NCI-H2196 (cell line): ENCODE data around the gene KRT7.
"Not testable (repeated sequence)": the region's sequence is repeated elsewhere in the genome, so short reads cannot be mapped to it uniquely, and the experiment has no call there.

Source experiments
- DNase-seq: peaks from one replicate; lab custom pipeline; 2025; ENCODE audit not compliant: unreplicated experiment; lab: John Stamatoyannopoulos, UW

KRT7 gene

GRCh38 chr12:52229836-52230343 lies 3.2 kb upstream of the KRT7 start:
- no peak for DNase-seq

- DNase-seq, result no peak
Observed at GRCh38 chr12:52230364-52231281, 2.4 kb upstream of the KRT7 start.

DNA sequence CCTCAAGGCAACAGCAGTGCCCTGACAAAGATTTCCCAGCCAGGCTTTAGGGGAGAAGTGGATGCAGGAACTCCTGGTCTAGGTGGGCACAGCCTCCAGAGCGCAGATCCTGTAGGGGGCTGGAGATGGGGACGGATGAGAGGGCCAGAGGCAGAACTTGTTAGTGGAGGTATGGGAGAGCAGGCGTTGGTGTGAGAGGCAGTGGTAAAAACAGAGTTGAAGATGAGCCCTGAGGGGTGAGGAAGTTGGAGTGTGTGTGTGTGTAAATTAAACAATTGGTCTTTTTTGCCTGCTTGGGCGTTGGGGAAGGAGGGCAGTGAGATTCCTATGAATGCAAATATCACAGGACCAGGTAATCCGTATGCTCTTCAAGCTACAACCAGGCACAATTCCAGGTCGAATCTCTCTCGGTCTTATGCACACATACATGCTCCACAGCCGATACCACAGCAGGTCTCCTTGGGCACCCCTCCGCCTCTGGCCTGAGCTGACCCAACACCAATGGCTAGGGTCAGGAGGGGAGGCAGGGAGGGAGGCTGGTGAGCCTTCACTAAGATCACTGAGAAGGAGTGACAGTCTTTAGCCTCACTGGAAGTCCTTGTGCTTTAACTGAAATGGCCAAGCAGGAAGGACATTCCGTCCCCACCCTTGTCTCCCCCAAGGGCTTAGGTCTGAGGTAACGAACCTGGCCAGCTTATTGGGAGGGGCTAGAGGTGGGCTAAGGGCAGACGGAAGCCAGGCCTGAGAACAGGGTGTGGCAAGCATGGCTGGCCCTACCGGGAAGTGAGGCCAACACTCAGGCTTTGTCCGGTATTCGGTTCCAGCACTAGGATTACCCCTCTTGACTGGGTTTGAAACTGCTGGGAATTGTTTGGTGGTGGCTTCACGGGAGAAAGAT lies 1.5 kb upstream of the KRT7 start:
- DNase-seq, result no peak

GRCh38 chr12:52232203-52232673 lies 805 bp upstream of the KRT7 start:
- DNase-seq, result no peak

- no peak for DNase-seq
Observed at GRCh38 chr12:52233462-52234207, 592 bp downstream of the KRT7 start.

GRCh38 chr12:52234223-52234810 lies 1.3 kb downstream of the KRT7 start:
- DNase-seq, result no peak

- no peak for DNase-seq
Observed at GRCh38 chr12:52235001-52235764, 2.1 kb downstream of the KRT7 start.

DNA sequence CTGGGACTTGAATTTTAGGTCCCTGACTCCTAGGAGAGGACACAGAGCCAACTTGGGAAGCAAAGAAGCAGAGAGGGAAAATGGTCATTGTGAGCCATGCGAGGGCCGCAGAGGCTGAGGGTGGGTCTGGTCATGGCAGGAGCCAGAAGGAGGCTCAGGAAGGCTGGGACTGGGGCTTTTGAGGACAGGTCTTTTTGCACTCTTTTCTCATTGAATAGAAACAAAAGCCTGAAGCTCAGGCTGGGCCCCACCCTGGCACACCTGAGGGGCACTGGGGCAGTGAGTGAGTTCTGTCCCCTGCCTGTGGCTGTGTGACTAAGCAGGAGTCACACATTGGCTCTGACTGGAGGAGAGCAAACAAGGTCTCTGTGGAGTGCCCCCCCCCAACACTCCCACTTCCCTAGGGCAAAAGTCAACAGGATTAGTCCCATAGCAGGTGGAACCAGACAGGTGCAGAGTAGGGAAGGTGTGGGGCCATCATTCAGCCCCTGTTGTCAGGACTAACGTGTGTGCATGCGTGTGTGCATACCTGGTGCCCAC lies 2.8 kb downstream of the KRT7 start:
- DNase-seq, result peak; percentile 77

DNA sequence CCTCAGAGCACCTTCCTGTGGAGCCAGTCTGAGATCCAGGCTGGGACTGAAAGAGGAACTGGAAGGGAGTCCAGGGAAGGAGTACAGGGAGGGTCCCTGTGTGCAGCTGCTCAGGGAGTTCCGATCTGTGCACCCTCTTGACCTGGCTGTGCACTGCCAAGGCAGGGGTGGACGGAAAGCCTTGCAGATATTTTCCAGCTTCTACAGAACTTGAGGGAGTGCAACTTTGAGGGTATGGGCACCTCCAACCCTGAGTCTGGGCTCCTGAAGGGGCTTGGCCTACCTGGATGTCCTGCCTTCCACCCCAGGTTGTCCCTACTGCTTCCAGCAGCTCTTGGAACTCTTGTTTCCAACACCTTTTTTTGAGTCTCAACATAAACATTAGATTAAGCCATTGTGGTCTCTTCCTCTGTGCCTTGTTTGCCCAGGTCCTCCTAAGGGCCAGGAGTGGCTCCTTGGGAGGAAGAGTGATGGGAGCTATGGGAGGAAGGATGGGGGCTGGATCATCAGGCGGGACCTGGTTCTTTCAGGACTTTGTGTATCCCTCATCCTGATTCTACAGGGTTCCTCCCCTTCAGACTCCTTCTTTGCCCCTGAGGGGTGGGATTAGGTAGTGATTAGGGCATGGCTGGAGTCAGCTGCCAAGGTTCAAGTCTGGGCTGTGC lies 3.5 kb downstream of the KRT7 start:
- DNase-seq, result no peak

- no peak for DNase-seq
Observed at GRCh38 chr12:52238207-52238840, 5.3 kb downstream of the KRT7 start.

GRCh38 chr12:52238916-52239646 lies 6.0 kb downstream of the KRT7 start:
- no peak for DNase-seq

DNA sequence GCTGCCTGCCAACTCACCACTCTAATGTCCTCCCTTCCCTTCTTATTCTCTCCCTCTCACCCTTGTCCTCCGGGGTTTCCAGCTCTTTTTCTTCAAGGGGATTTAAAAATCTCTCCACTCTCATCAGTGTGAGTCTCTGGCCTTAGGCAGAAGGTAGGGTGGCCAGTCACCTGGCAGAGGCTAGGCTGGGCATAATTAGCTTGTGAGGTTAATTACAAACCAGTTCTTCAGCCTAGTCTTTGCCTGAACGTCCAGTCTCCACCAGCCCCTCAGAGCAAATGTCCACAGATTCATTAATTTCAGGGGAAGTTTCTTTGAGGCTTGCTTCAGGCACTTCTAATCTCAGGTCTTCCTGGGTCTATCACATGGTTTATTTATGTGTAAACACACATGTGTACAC lies 6.7 kb downstream of the KRT7 start:
- no peak for DNase-seq

- not testable (repeated sequence) for DNase-seq
Observed at GRCh38 chr12:52240247-52240646, 7.2 kb downstream of the KRT7 start.

DNA sequence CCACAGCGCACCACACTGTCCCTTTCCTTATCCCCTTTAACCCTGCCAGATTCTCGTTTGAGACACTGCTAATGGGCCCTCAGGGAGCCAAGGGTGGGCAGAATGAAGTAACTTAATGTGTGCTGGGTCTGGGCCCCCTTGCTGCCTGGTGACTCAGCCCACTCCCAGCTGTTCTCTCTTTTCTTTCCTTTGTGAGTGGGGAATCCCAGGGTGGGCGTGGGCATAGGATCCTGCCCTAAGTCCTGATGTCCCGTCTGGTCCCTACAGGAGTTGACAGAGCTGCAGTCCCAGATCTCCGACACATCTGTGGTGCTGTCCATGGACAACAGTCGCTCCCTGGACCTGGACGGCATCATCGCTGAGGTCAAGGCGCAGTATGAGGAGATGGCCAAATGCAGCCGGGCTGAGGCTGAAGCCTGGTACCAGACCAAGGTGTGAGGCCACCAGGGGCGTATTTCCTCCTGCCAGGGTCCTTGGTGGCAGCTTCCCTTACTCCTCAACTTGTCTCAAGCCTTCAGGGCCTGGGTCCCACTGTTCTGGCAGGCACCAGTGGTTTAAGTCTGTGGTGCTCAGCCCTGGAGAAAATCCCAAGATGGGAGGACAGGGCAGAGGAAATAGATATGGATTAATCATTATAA lies 8.3 kb downstream of the KRT7 start:
- no peak for DNase-seq

DNA sequence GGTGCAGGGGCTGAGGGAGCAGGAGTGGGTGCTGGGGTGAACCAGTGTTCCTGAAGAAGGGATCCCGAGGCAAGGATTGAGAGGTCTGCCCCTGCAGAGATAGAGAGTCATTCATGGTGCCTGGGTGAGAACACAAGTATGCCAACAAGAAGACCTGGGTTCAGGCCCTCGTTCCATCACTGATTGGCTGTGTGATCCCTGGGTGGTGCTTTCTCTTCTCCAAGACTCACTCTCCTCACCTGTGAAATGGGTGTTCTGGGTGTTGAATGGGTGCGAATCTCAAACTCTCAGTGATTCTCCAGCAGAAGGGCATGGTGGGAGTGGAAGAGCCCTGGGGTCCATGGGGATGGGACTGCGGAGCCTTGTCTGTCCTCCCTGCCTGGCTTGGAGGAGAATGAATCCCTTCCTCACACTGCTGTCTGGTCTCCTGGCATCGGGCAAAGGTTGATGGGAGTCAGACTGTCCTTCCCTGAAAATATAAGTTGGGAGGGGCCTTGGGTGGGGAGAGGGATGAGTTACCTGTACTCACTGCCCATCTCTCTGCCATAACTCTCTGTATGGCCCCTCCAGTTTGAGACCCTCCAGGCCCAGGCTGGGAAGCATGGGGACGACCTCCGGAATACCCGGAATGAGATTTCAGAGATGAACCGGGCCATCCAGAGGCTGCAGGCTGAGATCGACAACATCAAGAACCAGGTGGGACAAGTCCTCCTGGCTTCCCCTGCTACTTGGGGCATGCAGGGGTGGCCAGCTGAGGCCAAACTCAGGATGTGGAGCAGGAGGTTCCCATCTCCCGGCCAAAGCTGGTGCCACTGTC lies 9.6 kb downstream of the KRT7 start:
- no peak for DNase-seq

GRCh38 chr12:52243259-52243855 lies 10.3 kb downstream of the KRT7 start:
- peak; percentile 63 for DNase-seq
